Type B pancreatic cell (in vitro differentiated cells): ENCODE results near the gene ANKRD53. TPM values are rescaled to one million over a fixed set of nuclear protein-coding genes. Genes with fewer than 3 reads are reported as not detected.
"Not testable (repeated sequence)": the region's sequence is repeated elsewhere in the genome, so short reads cannot be mapped to it uniquely, and the experiment has no call there.

ENCODE experiments used
- DNase-seq: peaks from one replicate; pipeline ENCODE4 v3.0.0; 2021; ENCODE audit warnings: mixed read lengths; ENCODE audit not compliant: unreplicated experiment; ENCODE audit errors: extremely low spot score
- H3K27ac Mint-ChIP-seq: 2 replicates; pipeline ENCODE4 v1.8.0; 2021; ENCODE audit warnings: mild to moderate bottlenecking, mixed read lengths
- H3K27me3 Mint-ChIP-seq: 2 replicates; pipeline ENCODE4 v1.8.0; 2021; ENCODE audit warnings: mixed read lengths
- H3K36me3 Mint-ChIP-seq: 2 replicates; pipeline ENCODE4 v1.8.0; 2021; ENCODE audit warnings: mixed read lengths
- H3K4me1 Mint-ChIP-seq: one replicate; pipeline ENCODE4 v1.8.0; 2021; ENCODE audit warnings: mixed read lengths; ENCODE audit not compliant: unreplicated experiment
- H3K4me3 Mint-ChIP-seq: 2 replicates; pipeline ENCODE4 v1.8.0; 2021; ENCODE audit warnings: mild to moderate bottlenecking, mixed read lengths
- H3K9me3 Mint-ChIP-seq: 2 replicates; pipeline ENCODE4 v1.8.0; 2021; ENCODE audit warnings: mixed read lengths
- total RNA-seq: library from RNA; stranded (reverse); gene quantifications from 2 replicates; pipeline ENCODE4 v1.2.1, GENCODE V29; 2021; ENCODE audit warnings: low replicate concordance
- TF ChIP-seq, protein P1 (sequence below): fragments of 200-600 bp; sonication (generic); conservative IDR thresholded peaks from 2 replicates; pipeline ENCODE4 v1.5.0; 2021; ENCODE audit warnings: antibody characterized with exemption, mild to moderate bottlenecking

The ANKRD53 gene
- total RNA-seq, 1 donor from 2014 or later, result 0.72 TPM

DNA sequence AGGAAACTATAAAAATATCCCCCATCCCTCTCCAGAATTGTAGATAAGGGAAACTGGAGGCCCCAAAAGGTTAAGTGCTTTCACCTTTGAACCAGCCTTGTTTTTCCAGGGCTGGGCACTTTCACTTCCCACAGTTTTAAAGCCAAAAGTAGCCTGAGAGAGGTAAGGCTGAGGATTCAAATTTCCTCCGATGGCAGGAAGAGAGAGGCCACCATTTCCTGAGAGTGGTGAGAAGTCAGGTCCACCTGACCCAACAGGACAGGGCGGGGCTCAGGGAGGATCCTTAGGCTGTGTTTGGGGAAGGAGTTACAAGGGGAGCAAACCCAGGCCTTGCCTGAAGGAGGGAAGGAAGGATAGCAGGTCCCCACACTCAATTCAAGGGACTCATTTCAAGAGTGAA, 20.9 kb downstream of the ANKRD53 start:
- TF ChIP-seq, protein P1, sequence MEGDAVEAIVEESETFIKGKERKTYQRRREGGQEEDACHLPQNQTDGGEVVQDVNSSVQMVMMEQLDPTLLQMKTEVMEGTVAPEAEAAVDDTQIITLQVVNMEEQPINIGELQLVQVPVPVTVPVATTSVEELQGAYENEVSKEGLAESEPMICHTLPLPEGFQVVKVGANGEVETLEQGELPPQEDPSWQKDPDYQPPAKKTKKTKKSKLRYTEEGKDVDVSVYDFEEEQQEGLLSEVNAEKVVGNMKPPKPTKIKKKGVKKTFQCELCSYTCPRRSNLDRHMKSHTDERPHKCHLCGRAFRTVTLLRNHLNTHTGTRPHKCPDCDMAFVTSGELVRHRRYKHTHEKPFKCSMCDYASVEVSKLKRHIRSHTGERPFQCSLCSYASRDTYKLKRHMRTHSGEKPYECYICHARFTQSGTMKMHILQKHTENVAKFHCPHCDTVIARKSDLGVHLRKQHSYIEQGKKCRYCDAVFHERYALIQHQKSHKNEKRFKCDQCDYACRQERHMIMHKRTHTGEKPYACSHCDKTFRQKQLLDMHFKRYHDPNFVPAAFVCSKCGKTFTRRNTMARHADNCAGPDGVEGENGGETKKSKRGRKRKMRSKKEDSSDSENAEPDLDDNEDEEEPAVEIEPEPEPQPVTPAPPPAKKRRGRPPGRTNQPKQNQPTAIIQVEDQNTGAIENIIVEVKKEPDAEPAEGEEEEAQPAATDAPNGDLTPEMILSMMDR, result no peak
- Mint-ChIP-seq H3K27ac (no peak overlapping the region), H3K27me3 (peaks cover 20% of the 10 kb centered on the region), H3K4me3 (no peak overlapping the region), H3K4me1 (peaks cover 9% of the 10 kb centered on the region), H3K9me3 (no peaks in the 10 kb centered on the region), H3K36me3 (no peaks in the 10 kb centered on the region)
- DNase-seq, result peak; percentile 47

DNA sequence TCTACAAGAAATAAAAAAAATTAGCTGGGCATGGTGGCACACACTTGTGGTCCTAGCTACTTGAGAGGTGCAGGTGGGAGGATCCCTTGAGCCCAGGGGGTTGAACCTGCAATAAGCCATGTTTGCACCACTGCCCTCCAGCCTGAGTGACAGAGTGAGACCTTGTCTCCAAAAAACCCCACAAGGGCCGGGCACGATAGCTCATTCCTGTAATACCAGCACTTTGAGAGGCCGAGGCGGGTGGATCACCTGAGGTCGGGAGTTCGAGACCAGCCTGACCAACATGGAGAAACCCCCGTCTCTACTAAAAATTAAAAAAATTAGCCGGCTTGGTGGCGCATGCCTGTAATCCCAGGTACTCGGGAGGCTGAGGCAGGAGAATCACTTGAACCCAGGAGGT, 21.5 kb downstream of the ANKRD53 start:
- H3K27ac Mint-ChIP-seq, H3K9me3 Mint-ChIP-seq, H3K4me3 Mint-ChIP-seq, H3K36me3 Mint-ChIP-seq, H3K4me1 Mint-ChIP-seq: not testable (repeated sequence)
- peaks cover 20% of the 10 kb centered on the region for H3K27me3 Mint-ChIP-seq
- DNase-seq, result peak; percentile 31

DNA sequence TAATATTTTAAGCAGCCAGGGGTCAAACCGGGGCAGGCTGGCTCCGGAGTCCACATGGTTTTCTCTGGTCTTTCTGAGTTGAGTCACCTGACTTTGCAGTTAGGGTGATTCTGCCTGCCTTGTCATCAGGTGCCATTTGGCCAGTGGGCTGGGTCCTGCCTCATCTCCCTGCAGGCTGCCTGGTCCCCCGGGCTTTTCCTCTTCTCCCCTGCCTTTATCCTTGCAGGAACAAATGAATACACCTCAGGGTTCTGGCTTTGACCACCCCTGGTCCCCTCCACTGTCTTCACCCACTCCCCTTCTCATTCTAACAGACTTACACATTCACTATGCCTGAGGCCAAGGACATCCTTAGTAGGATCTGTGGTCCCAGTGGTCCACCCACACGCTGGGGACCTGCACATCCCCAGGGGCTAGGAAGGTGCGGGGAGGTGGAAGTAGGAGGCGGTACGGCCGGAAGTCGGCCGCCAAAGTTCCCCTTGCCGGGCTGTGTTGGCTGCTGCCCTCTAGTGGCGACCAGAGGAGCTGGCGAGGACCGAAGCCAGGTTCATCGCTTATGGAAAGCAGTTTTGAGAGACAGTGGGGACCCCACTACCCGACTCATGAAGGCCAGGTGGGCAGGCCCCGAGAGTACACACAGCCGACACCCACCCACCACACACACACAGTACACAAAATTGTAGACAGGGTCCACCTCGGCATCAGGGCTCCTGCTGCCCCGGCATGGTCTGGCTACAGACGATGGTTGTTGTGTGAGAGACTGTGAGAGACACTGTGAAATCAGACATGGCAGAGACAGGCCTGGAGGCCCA, 22.6 kb downstream of the ANKRD53 start:
- Mint-ChIP-seq H3K9me3 (no peaks in the 10 kb centered on the region), H3K4me3 (peak overlapping the region; percentile 65), H3K27me3 (peaks cover 15% of the 10 kb centered on the region), H3K36me3 (no peaks in the 10 kb centered on the region), H3K27ac (no peak overlapping the region), H3K4me1 (peaks cover 4% of the 10 kb centered on the region)
- peak; percentile 78 for DNase-seq
- TF ChIP-seq, protein P1, result peak; percentile 97

DNA sequence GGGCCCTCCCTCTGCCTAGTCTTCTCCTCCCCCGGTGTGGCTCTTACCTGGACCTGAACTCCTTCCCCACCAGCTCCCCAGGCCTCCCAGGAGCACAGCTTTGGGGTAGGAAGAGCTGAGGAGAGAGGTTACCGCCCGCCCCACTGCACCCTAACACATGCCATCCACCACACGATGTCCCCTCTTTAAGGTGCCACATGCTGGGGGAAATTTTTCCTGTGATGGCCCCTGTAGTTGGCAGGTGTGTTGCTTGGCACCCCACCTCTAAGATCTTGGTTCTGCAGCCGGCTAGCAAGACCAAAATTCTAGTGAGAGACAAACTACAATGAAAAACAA, 23.1 kb downstream of the ANKRD53 start:
- Mint-ChIP-seq H3K9me3 (no peaks in the 10 kb centered on the region), H3K27me3 (peaks cover 15% of the 10 kb centered on the region), H3K36me3 (no peaks in the 10 kb centered on the region), H3K4me3 (no peak overlapping the region), H3K4me1 (peaks cover 4% of the 10 kb centered on the region), H3K27ac (peak overlapping the region; percentile 59)
- TF ChIP-seq, protein P1, result no peak
- DNase-seq, result no peak

DNA sequence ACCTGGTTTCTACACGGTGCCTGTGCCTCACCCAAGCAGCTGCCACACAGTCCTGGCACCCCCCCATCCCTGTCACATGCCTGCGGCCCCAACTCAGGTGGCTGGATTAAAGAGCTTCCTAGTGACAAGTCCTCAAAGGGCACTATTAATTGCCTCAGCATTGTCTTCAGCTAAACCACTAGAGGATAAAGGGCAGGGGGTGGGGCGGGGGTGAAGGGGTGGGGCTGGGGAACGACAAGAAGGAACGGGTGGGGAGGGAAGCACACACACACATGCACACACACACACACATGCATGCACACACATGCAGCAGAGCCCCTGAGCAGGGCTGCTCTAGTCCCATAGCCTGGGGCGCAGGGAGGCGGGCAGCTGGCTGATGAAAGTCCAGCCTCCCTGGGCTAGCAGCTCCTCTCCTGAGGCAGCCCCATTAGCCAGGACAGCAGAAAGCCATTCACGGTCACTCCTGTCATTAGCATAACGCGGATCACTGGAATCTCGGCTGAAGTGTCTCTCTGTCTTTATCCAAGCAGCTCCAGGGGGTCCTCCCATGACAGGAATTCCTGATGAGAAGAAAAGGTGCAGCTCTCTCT, 23.6 kb downstream of the ANKRD53 start:
- Mint-ChIP-seq H3K27me3 (peaks cover 15% of the 10 kb centered on the region), H3K4me1 (peaks cover 4% of the 10 kb centered on the region), H3K36me3 (no peaks in the 10 kb centered on the region), H3K4me3 (peak overlapping the region; percentile 75), H3K9me3 (no peaks in the 10 kb centered on the region), H3K27ac (peak overlapping the region; percentile 59)
- TF ChIP-seq, protein P1, result no peak
- peak; percentile 54 for DNase-seq

DNA sequence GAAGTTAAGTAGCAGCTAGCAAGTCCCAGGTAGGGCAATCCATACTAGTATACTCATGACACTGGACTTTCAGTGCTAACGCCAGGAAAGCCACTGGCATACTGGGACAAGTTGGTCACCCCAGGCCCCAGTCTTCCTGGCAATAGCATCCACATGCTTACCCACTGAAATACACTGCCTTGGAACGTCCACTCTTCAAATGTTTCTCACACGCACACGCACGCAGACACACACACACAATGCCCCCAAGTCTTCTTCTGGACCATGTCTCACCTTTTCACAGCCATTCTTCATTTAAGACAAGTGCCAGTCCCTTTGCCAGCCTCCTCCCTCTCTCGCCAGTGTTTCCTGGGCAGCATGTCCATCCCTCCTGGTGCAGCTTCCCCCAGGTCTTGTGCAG, 25.0 kb downstream of the ANKRD53 start:
- no peak overlapping the region for H3K4me3 Mint-ChIP-seq
- H3K27me3 Mint-ChIP-seq, result peaks cover 19% of the 10 kb centered on the region
- H3K36me3 Mint-ChIP-seq, result no peaks in the 10 kb centered on the region
- H3K27ac Mint-ChIP-seq, result no peak overlapping the region
- H3K4me1 Mint-ChIP-seq, result peaks cover 4% of the 10 kb centered on the region
- no peaks in the 10 kb centered on the region for H3K9me3 Mint-ChIP-seq
- TF ChIP-seq, protein P1, result no peak
- DNase-seq, result peak; percentile 29
